Fibroblast of mammary gland (primary cell): ENCODE results near the gene PNPLA8.
"Not testable (repeated sequence)": the region's sequence is repeated elsewhere in the genome, so short reads cannot be mapped to it uniquely, and the experiment has no call there.

Source experiments
- DNase-seq: peaks from one replicate; pipeline ENCODE4 v3.0.0-alpha.2; 2010; ENCODE audit warnings: low read depth
- H3K4me3 ChIP-seq: 2 replicates; pipeline ENCODE4 v1.5.1; 2011; ENCODE audit warnings: low read depth, mild to moderate bottlenecking, low read length, moderate library complexity; ENCODE audit not compliant: control insufficient read depth
- CTCF ChIP-seq: conservative IDR thresholded peaks from 2 replicates; pipeline ENCODE4 v1.5.1; 2011; ENCODE audit warnings: low read depth, low read length, inconsistent platforms; ENCODE audit not compliant: control insufficient read depth, insufficient read depth

PNPLA8 gene

GRCh38 chr7:108479751-108480150 lies 46.2 kb downstream of the PNPLA8 start:
- H3K4me3 ChIP-seq = no peak overlapping the region
- TF ChIP-seq CTCF = no peak
- DNase-seq = no peak

GRCh38 chr7:108479118-108479517 lies 46.8 kb downstream of the PNPLA8 start:
- no peak for DNase-seq
- H3K4me3 ChIP-seq = no peak overlapping the region
- no peak for TF ChIP-seq CTCF

- TF ChIP-seq CTCF = no peak
- no peak for DNase-seq
- no peak overlapping the region for H3K4me3 ChIP-seq
Measured at GRCh38 chr7:108468246-108468645, 57.7 kb downstream of the PNPLA8 start.

- no peak for TF ChIP-seq CTCF
- no peak overlapping the region for H3K4me3 ChIP-seq
- no peak for DNase-seq
Measured at GRCh38 chr7:108467391-108467790, 58.5 kb downstream of the PNPLA8 start.

- H3K4me3 ChIP-seq = not testable (repeated sequence)
Measured at GRCh38 chr7:108466322-108466721, 59.6 kb downstream of the PNPLA8 start.

GRCh38 chr7:108464743-108465142 lies 61.2 kb downstream of the PNPLA8 start:
- H3K4me3 ChIP-seq = no peak overlapping the region
- no peak for TF ChIP-seq CTCF
- DNase-seq = peak; percentile 32

More at GRCh38 chr7:108466322-108466721, 59.6 kb downstream of the PNPLA8 start:
- DNase-seq = not testable (repeated sequence)

GRCh38 chr7:108463613-108464012 lies 62.3 kb downstream of the PNPLA8 start:
- DNase-seq = no peak
- TF ChIP-seq CTCF = no peak
- no peak overlapping the region for H3K4me3 ChIP-seq
